Gastrocnemius medialis (tissue), 4 donors: ENCODE results near the gene C3.

Source experiments
- POLR2A ChIP-seq, 2 donors: fragments of 450-650 bp; IDR thresholded peaks; one replicate each; pipeline ENCODE4 v1.6.1; 2017; ENCODE audit warnings: antibody characterized with exemption in 2 of 2, mild to moderate bottlenecking in 2 of 2, moderate library complexity in 2 of 2
- TF ChIP-seq, protein P1 (sequence below), 5 experiments: fragments of 450-650 bp in 3 of 5; fragments of 200-600 bp in 2 of 5; sonication (generic) in 2 of 5; IDR thresholded peaks in 4 of 5; conservative IDR thresholded peaks in 1 of 5; 1 replicate in 4 of 5; 2 replicates in 1 of 5; pipeline ENCODE4 v1.5.1; 2016 to 2019; ENCODE audit warnings: antibody characterized with exemption in 5 of 5, mild to moderate bottlenecking in 3 of 5, moderate library complexity in 3 of 5

DNA sequence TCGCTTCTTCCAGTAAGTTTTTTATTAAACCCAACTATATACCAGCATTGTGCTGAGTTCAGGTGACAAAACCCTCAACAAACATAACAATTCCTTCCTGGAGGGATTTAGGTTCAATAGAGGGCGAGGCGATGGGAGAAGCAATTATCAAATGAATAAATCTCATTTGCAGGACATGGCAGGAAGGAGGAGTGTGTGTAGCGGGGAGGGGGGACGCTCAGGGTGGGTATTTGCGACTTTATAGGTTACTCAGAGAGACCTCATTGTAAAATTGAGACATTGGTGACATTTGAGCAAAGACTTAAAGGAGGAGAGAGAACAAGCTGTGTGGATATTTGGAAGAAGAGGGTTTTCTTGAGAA lies 3.9 kb downstream of the C3 start:
- TF ChIP-seq, protein P1, sequence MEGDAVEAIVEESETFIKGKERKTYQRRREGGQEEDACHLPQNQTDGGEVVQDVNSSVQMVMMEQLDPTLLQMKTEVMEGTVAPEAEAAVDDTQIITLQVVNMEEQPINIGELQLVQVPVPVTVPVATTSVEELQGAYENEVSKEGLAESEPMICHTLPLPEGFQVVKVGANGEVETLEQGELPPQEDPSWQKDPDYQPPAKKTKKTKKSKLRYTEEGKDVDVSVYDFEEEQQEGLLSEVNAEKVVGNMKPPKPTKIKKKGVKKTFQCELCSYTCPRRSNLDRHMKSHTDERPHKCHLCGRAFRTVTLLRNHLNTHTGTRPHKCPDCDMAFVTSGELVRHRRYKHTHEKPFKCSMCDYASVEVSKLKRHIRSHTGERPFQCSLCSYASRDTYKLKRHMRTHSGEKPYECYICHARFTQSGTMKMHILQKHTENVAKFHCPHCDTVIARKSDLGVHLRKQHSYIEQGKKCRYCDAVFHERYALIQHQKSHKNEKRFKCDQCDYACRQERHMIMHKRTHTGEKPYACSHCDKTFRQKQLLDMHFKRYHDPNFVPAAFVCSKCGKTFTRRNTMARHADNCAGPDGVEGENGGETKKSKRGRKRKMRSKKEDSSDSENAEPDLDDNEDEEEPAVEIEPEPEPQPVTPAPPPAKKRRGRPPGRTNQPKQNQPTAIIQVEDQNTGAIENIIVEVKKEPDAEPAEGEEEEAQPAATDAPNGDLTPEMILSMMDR (IDR thresholded peaks at IDR 0.05 in 4 of 5, conservative IDR thresholded peaks at IDR 0.05 in 1 of 5), result no peak
- TF ChIP-seq POLR2A (IDR thresholded peaks at IDR 0.05), result no peak
